ENCODE measurements around the gene USH2A.

DNA sequence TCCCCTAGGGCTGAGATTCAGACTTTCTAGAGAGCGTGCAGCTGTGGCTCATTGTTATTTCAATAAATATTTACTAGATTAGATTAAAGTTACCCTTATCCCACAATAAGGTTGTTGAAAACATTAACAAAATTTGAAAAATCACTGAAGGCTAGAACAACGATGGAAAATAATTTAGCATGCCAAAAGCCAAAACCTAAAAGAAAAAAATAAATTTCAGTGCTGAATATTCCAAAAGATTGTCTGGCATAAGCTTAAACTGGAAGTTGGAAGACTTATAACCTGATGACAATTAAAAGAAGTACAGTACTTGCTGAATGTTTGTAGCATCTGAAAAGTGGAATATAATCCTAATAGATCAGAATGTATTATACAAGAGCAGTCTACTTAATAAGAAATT lies 221.3 kb downstream of the USH2A start:
- TF ChIP-seq, protein P1, sequence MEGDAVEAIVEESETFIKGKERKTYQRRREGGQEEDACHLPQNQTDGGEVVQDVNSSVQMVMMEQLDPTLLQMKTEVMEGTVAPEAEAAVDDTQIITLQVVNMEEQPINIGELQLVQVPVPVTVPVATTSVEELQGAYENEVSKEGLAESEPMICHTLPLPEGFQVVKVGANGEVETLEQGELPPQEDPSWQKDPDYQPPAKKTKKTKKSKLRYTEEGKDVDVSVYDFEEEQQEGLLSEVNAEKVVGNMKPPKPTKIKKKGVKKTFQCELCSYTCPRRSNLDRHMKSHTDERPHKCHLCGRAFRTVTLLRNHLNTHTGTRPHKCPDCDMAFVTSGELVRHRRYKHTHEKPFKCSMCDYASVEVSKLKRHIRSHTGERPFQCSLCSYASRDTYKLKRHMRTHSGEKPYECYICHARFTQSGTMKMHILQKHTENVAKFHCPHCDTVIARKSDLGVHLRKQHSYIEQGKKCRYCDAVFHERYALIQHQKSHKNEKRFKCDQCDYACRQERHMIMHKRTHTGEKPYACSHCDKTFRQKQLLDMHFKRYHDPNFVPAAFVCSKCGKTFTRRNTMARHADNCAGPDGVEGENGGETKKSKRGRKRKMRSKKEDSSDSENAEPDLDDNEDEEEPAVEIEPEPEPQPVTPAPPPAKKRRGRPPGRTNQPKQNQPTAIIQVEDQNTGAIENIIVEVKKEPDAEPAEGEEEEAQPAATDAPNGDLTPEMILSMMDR (IDR thresholded peaks at IDR 0.05) = no peak
- no peak for TF ChIP-seq POLR2A (IDR thresholded peaks at IDR 0.05)
